NCI-H2081 treated with DMSO at 0.1 percent for 48 hours (cell line): ENCODE data around the gene PHACTR1.

Source experiments
- DNase-seq: peaks from one replicate; lab custom pipeline; 2025; lab: John Stamatoyannopoulos, UW

Gene PHACTR1

DNA sequence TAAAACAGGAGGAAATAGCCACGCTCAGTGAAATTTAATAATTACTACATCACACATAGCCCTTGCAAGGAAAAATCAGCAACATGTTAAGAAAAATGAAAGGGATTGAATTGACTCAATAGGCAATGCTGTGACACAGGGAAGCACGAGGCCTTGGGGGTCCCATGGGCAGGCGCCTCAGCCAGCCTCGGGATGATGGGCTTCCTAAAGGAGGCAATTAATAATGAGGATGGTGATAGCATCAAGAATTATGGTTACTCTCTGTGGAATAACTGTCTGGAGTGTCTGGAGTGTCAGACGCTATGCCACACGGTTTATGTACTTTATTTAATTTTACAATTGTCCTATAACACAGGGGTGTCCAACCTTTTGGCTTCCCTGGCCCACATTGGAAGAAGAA is 481.6 kb downstream of the PHACTR1 start:
- DNase-seq, result no peak

GRCh38 chr6:13201336-13201735 is 484.8 kb downstream of the PHACTR1 start:
- no peak for DNase-seq

DNA sequence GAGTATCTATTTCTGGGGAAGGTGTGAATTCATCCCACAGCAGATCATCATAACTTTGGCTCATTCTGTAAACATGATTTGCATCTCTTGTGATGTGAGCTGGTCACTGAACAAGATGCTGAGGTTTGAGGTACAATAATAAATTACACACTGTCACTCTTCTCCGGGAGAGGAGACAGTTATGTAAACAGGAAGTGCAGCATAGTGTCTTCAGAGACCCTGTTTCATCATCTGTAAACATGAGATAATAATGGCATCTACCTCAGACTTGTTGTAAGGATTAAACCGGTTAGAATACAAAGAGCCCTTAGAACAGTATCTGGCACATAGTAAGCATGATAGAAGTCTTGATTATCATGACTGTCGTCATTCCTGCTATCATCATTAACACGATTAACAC is 486.6 kb downstream of the PHACTR1 start:
- no peak for DNase-seq

DNA sequence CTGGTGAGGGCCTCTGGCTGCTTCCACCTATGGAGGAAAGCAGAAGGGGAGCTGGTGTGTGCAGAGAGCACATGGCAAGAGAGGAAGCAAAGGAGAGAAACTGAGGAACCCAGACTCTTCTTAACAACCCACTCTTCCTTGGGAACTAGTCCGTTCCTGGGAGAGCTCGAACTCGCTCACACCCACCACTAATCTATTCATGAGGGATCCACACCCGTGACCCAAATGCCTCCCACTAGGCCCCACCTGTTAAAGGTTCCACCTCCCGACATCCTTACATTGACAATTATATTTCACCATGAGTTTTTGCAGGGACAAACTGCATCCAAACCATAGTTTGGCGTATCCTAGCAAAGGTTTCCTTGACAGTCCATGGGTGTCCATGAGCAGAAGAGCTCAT is 488.5 kb downstream of the PHACTR1 start:
- no peak for DNase-seq

DNA sequence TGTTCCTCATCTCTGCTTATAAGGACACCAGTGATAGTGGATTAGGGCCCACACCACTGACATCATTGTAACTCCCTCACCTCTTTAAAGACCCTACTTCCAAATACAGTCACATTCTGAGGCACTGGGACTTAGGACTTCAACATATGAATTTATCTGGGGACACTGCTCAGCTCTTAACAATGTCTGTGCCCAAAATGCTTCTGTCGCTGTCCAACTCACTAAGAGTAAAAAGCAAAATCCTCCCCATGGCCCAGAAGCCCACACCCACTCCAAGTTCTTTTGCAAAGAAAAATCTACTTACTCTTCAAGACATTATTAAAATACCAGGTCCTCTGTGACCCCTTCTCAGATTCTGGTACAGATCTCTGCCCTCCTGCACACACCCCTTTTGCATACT is 495.5 kb downstream of the PHACTR1 start:
- no peak for DNase-seq

DNA sequence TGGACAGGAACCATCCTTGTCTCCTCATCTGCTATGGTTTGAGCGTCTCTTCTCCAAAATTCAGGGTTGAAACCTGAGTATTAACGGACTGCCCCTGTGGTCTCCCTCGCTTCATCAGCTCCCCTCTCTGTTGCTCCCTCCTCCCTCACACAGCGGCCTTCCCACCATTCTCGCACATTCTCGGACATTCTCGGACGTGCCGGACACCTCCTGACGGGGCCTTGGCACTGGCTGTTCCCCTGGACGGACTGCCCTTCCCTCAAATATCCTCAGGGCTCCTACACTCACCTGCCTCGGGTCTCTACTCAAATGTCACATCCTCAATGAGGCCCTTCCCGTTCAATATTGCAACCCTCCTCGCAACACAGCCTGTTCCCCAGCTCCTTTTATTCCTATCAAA is 496.0 kb downstream of the PHACTR1 start:
- DNase-seq, result no peak

DNA sequence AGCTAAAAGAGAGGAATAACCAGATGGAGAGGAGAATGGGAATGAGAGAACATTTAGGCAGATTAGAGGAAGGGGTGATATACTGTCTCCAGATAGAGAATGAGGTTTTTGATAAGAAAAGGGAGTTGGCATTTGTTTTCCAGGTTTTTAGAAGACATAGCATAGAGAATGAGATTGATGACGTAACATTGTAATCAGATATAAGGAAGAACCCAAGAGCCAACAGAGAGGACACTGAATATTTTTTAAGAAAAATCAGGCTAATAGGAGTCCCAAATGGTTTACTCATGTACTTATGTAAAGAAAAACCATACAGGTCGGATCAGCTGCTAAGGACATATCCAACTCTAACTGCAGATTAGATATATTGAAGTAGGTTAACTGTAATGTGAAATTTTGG is 498.8 kb downstream of the PHACTR1 start:
- DNase-seq, result no peak

GRCh38 chr6:13216236-13217014 is 499.9 kb downstream of the PHACTR1 start:
- DNase-seq, result no peak

- no peak for DNase-seq
Observed at GRCh38 chr6:13217206-13217905, 500.8 kb downstream of the PHACTR1 start.

DNA sequence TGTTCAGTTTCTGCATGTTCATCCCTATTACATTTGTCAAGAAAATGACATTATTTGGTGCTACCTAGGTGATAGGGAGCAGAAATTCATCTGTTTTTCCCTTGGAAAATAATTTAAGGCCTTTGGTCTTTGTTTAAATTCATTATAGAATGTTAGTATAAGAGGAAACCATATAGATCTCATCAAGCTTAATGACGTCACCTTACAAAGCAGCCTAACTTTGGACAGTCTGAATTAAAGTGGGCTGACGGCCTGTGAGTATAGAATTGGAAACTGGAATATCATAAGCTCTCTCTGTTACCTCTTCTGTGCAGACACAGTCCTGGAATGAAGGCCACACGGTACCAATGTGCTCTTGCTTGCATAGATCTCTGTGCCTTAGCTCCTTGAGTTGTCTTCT is 503.7 kb downstream of the PHACTR1 start:
- DNase-seq, result no peak

DNA sequence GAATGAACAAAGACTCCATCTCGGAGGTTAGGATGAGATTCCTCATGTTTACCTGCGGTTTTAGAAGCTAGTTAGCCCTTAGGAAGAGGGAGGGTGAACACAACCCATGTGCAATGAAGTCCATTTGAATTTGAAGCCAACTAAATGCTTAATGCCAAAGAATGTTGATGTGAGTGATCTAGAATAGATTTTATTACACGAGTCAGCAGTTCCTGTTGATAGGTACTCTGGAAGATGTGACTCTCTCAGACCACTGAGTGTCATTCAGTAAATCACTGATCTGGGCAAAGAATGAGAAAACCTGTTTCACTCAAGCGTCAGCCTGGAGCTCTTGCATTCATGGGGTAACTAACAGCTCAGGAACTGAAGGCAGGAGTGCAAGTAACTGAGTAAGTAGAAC is 505.5 kb downstream of the PHACTR1 start:
- no peak for DNase-seq

- DNase-seq, result no peak
Observed at GRCh38 chr6:13226071-13226470, 509.5 kb downstream of the PHACTR1 start.

DNA sequence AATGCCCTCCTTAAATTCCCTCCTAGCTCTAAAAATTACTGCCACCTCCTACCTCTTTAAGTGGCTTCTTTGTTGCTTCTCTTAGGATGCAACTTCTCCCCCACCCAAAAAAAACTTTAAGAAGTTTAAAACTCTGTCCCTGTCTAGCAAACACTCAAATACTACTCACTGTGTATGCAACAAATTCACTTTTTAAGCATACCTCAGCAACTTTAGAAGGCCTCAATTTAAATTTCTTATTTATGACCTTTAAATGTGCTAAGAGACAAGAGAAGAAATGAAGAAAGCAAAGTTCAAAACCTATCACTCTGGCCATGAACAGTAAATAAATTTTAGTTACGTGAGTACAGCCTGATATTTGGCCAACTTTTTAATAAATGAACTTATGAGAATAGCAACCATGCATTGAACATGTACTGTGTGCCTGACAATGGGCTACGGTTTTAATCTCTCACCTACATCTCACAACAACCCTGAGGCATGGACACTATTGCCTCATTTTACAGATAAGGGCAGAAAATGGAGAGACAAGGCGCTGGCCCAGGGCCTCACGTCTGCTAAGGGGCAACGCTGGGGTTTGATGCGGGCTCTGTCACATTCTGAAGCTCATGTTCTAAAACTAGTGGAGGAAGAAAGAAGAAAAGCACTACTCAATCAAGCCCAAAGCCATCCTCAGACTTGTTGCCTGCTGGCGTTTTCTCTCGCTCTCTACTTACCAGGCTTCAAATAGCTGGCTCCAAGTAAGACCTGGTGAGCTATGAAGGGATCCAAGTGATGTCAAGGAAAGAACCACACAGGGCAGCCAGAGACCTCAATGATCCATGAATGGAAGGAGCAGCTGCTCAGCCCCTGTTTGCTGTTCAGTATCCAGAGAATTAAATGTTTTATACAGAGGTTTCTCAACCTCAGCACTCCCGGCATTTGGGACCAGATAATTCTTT is 512.0 kb downstream of the PHACTR1 start:
- DNase-seq, result no peak

DNA sequence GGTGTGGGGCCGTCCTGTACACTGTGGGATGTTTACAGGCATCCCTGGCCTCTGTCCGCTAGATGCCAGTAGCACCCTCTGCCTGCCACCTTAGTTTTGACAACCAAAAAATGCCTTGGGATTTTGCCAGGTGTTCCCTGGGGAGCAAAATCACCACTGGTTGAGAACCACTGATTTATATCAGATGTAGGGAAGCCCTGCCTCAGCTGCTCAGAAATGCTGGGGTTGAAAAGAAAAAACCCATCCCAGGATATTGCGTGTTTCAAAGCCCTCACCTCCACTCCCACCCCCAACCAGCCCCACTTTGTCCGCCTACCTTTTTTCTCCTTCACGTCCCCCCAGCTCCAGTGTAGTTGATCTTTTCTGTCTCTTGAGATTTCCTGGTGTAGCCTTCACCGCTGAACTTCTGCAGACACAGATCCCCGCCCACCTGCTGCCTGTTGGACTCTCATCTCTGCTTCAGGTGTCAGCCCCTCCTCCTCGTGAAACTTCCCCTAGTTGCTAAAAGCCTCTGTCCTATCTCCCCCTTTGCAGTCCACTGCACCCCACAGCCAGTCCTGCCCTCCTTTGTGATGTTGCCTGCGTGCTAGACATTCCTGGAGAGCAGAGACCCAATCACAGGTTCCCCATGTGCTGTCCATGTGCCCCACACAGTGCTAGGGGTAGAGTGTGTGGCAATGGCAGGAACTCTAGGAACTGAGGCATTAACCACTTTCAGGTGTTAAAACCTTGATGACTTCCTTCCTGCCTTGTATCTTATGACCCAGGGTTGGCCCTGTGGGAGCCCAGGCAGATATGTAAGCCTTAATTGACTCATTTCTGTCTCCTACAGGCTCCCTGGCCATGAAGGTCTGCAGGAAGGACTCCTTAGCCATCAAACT is 512.9 kb downstream of the PHACTR1 start:
- no peak for DNase-seq

DNA sequence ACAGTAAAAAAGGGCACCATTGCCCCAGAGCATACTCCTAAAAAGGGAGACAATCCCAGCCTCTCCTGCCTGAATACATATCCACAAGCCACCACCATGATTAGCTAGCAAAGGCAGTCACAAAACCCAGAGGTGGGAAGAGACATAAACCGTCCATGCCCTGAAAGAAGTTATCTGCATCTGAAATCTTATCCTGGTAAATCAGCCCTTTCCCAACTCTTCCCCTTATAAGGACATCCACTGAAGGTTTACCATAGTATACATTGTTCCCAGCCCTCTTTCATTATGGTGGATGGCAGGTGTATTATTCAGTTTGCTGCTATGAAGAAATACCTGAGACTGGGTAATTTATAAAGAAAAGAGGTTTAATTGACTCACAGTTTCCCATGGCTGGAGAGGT is 516.5 kb downstream of the PHACTR1 start:
- DNase-seq, result no peak

GRCh38 chr6:13234130-13234529 is 517.6 kb downstream of the PHACTR1 start:
- no peak for DNase-seq

- no peak for DNase-seq
Observed at GRCh38 chr6:13235339-13235738, 518.8 kb downstream of the PHACTR1 start.

DNA sequence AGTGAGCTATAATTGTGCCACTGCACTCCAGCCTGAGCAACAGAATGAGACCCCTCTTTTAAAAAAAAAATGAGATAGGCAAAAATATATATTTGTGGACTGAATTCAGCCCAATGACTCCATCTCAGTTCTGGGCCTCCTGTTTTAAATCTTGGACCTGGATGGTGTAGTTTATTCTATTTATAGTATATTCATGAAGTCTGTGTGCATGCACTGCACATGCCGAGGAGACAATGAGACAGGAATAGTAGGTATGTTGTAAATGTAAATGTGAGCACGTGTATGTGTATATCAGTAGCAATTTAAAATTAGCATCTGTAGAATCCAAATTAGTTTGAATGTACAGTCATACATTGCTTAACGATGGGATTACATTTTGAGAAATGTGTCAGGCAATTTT is 520.8 kb downstream of the PHACTR1 start:
- no peak for DNase-seq

DNA sequence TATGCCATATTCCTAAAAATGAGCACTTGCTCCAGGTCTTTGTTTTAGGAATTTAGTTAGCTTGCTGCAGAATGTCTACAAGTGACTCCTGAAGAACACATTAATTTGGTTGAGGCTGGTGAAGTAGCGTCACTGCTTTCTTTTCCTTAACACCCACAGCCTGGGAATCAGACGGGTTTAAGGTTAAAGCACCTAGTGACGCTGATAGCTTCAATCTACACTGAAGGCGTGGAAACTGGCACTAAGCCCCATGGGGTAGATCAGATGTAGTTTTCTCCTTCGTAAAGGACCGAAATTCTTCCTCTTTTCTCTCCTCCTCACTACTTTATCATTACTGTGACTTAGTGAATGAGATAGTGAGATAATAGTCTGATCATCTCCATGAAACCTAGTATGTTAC is 521.5 kb downstream of the PHACTR1 start:
- DNase-seq, result no peak

- no peak for DNase-seq
Observed at GRCh38 chr6:13238640-13239216, 522.2 kb downstream of the PHACTR1 start.
